Stimulated activated CD4-positive, alpha-beta T cell treated with anti-CD3 and anti-CD28 coated beads, Interleukin-1b, Interleukin-23, amount 100 ng/mL, for 4 hours (primary cell): Measurements from ENCODE around the gene CC2D2A.

Experiments used
- DNase-seq, 2 donors: peaks; one replicate each; pipeline ENCODE4 v3.0.0-alpha.2; 2020; ENCODE audit warnings: low read depth in 2 of 2

Gene CC2D2A

GRCh38 chr4:15466596-15466995, 3.1 kb upstream of the CC2D2A start:
- DNase-seq = no peak

GRCh38 chr4:15470128-15470475, 420 bp downstream of the CC2D2A start:
- DNase-seq = no peak

- no peak for DNase-seq
Measured at GRCh38 chr4:15476396-15476795, 6.7 kb downstream of the CC2D2A start.

GRCh38 chr4:15478724-15479088, 9.0 kb downstream of the CC2D2A start:
- no peak for DNase-seq

GRCh38 chr4:15479089-15479912, 9.6 kb downstream of the CC2D2A start:
- DNase-seq = no peak

GRCh38 chr4:15479913-15480185, 10.2 kb downstream of the CC2D2A start:
- no peak for DNase-seq

- DNase-seq = no peak
Measured at GRCh38 chr4:15481961-15482745, 12.5 kb downstream of the CC2D2A start.

GRCh38 chr4:15482842-15483241, 13.2 kb downstream of the CC2D2A start:
- no peak for DNase-seq

- DNase-seq = no peak
Measured at GRCh38 chr4:15488136-15488535, 18.5 kb downstream of the CC2D2A start.

- DNase-seq = no peak
Measured at GRCh38 chr4:15488658-15489470, 19.2 kb downstream of the CC2D2A start.

- DNase-seq = no peak
Measured at GRCh38 chr4:15489551-15489950, 19.9 kb downstream of the CC2D2A start.

- no peak for DNase-seq
Measured at GRCh38 chr4:15493411-15493810, 23.7 kb downstream of the CC2D2A start.

- no peak for DNase-seq
Measured at GRCh38 chr4:15495621-15496020, 25.9 kb downstream of the CC2D2A start.

- DNase-seq = no peak
Measured at GRCh38 chr4:15498356-15498755, 28.7 kb downstream of the CC2D2A start.

- no peak for DNase-seq
Measured at GRCh38 chr4:15500701-15501100, 31.0 kb downstream of the CC2D2A start.

GRCh38 chr4:15501941-15502340, 32.3 kb downstream of the CC2D2A start:
- DNase-seq = no peak

GRCh38 chr4:15502384-15502783, 32.7 kb downstream of the CC2D2A start:
- no peak for DNase-seq

GRCh38 chr4:15504041-15504440, 34.4 kb downstream of the CC2D2A start:
- DNase-seq = no peak

- no peak for DNase-seq
Measured at GRCh38 chr4:15506464-15506863, 36.8 kb downstream of the CC2D2A start.

GRCh38 chr4:15507679-15508078, 38.0 kb downstream of the CC2D2A start:
- no peak for DNase-seq

- no peak for DNase-seq
Measured at GRCh38 chr4:15510961-15511360, 41.3 kb downstream of the CC2D2A start.

- DNase-seq = no peak
Measured at GRCh38 chr4:15513545-15513944, 43.9 kb downstream of the CC2D2A start.

GRCh38 chr4:15515106-15515505, 45.4 kb downstream of the CC2D2A start:
- DNase-seq = no peak
